BJ (cell line): ENCODE results near the gene KNTC1. TPM values are rescaled to one million over a fixed set of nuclear protein-coding genes. Genes with fewer than 3 reads are reported as not detected.
"Not testable (repeated sequence)": the region's sequence is repeated elsewhere in the genome, so short reads cannot be mapped to it uniquely, and the experiment has no call there.

ENCODE experiments used
- CTCF ChIA-PET: fragments of 350-600 bp; formaldehyde crosslinking; extraction: SDS; loops from one replicate; lab custom pipeline; 2021; ENCODE audit warnings: antibody characterized with exemption, inconsistent platforms; lab: Yijun Ruan, JAX
- POLR2A ChIA-PET: fragments of 300-600 bp; sonication (Branson Sonifier 250); formaldehyde crosslinking; extraction: SDS; loops from one replicate; lab custom pipeline; 2021; ENCODE audit warnings: antibody characterized with exemption; lab: Charles Lee
- DNase-seq: peaks from one replicate; pipeline ENCODE4 v3.0.0-alpha.2; 2011; ENCODE audit warnings: low read depth
- H3K27me3 ChIP-seq: 2 replicates; pipeline ENCODE4 v1.6.0; 2011; ENCODE audit warnings: low read length; ENCODE audit not compliant: control insufficient read depth, insufficient read depth
- H3K36me3 ChIP-seq: 2 replicates; pipeline ENCODE4 v1.5.1; 2011; ENCODE audit warnings: low read length; ENCODE audit not compliant: control insufficient read depth, insufficient read depth
- H3K4me3 ChIP-seq: 2 replicates; pipeline ENCODE4 v1.5.1; 2011; ENCODE audit warnings: low read depth, mild to moderate bottlenecking, control low read depth, low read length
- polyA plus RNA-seq: library from polyadenylated mRNA; depleted of rRNA; stranded (reverse); fragments of >200 nt; gene quantifications from 2 replicates; pipeline ENCODE4 v1.2.3, GENCODE V29; 2011
- TF ChIP-seq, protein P1 (sequence below): IDR thresholded peaks from 2 replicates; pipeline ENCODE4 v1.5.1; 2011; ENCODE audit warnings: low read depth, mild to moderate bottlenecking, control low read depth, inconsistent platforms, low read length, moderate library complexity; ENCODE audit not compliant: insufficient read depth

The KNTC1 gene
- polyA plus RNA-seq, 1 experiment, result 12.5 TPM

DNA sequence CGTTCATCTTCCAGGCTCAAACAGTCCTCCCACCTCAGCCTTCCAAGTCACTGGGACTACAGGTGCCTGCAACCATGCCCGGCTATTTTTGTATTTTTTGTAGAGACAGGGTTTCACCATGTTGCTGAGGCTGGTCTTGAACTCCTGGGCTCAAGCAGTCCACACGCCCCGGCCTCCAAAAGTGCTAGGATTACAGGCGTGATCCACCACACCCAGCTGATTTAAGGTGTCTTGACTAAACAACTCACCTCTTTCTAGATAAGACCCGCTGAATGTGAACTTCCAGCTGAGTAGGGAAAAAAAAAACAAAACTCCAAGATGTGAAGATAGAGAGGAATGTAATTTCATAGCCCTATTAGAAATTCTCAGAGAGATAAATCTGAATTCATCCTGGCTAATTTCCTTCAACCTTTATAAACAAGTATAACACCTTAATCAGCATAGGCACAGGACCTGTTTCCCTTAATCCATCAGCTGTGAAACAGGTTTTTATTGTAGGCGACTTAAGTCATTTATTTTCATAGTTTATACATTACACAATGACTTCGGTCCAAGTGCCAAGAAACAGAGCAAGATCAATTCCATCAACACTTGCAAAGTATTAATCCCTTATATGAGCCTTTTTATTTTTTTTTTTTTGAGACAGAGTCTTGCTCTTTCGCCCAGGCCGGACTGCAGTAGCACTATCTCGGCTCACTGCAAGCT, 124.6 kb downstream of the KNTC1 start:
- Histone ChIP-seq H3K27me3 (no peaks in the 10 kb centered on the region), H3K36me3 (no peaks in the 10 kb centered on the region), H3K4me3 (no peak overlapping the region)
- TF ChIP-seq, protein P1, sequence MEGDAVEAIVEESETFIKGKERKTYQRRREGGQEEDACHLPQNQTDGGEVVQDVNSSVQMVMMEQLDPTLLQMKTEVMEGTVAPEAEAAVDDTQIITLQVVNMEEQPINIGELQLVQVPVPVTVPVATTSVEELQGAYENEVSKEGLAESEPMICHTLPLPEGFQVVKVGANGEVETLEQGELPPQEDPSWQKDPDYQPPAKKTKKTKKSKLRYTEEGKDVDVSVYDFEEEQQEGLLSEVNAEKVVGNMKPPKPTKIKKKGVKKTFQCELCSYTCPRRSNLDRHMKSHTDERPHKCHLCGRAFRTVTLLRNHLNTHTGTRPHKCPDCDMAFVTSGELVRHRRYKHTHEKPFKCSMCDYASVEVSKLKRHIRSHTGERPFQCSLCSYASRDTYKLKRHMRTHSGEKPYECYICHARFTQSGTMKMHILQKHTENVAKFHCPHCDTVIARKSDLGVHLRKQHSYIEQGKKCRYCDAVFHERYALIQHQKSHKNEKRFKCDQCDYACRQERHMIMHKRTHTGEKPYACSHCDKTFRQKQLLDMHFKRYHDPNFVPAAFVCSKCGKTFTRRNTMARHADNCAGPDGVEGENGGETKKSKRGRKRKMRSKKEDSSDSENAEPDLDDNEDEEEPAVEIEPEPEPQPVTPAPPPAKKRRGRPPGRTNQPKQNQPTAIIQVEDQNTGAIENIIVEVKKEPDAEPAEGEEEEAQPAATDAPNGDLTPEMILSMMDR, result no peak
- CTCF ChIA-PET, result interaction anchor here (0.6 to 1.1 kb wide), 2 partner anchors 14 to 28 kb away, joined by 3 read pairs; no protein-coding TSS in a partner anchor
- POLR2A ChIA-PET, result no interaction called here
- no peak for DNase-seq

DNA sequence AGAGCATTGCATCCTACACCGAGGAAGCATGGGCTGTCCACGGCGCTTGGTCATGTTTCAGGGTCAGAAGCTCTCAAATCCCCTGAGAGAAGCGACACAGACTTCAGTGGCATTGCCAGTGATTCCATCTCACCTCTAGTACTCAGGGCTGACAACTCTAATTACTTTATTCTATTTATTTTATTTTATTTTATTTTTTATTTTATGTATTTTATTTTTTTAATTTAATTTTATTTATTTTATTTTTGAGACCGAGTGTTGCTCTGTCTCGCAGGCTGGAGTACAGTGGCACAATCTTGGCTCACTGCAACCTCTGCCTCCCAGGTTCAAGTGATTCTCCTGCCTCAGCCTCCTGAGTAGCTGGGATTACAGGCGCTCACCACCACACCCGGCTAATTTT, 126.2 kb downstream of the KNTC1 start:
- CTCF ChIA-PET, result interaction anchor here (1.2 to 1.3 kb wide), 2 partner anchors 9 to 28 kb away, joined by 3 to 5 read pairs; no protein-coding TSS in a partner anchor
- POLR2A ChIA-PET, H3K27me3 ChIP-seq, H3K4me3 ChIP-seq, H3K36me3 ChIP-seq, DNase-seq: not testable (repeated sequence)

DNA sequence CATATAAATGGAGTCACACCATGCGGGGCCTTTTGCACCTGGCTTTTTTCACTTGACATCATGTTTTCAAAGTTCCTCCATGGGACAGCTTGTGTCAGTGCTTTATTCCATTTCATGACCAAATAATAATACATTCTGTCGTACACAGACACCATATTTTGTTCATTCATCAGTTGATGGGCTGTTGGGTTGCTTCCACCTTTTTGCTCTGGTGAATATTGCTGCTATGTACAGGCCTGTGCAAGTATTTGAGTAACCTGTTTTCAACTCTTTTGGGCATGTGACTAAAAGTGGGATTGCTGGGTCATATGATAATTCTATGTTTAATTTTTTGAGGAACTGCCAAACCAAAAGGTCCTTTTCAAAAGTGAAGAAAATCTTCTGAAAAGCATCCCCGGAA, 129.2 kb downstream of the KNTC1 start:
- Histone ChIP-seq H3K4me3 (no peak overlapping the region), H3K36me3 (no peaks in the 10 kb centered on the region), H3K27me3 (no peaks in the 10 kb centered on the region)
- TF ChIP-seq, protein P1, result no peak
- DNase-seq, result no peak
- ChIA-PET CTCF (interaction anchor here (1.3 kb wide), 1 partner anchor 13 kb away, joined by 4 read pairs; no protein-coding TSS in a partner anchor), POLR2A (no interaction called here)

DNA sequence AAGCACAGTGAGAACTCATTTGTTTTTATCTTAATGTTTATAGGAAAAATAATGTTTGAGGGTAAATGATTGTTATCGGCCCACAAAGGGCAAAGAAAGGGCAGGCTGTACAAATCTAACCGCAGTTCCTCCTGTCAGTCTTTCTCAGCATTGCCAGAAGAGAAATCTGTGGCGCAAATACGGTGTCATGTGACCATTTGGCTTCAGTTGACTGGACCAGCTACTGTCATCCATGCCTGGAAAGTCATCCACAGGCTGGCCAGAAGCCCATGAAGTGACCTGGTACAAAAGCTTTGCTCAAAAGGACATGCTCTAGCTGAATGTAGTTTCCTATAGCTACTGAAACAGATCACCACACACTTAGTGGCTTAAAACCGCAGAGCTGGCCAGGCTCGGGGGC, 132.5 kb downstream of the KNTC1 start:
- Histone ChIP-seq H3K4me3 (no peak overlapping the region), H3K27me3 (no peaks in the 10 kb centered on the region), H3K36me3 (no peaks in the 10 kb centered on the region)
- ChIA-PET CTCF (interaction anchor here (0.7 to 1.9 kb wide), 3 partner anchors 9 to 93 kb away, joined by 3 to 5 read pairs (median 3); no protein-coding TSS in a partner anchor), POLR2A (no interaction called here)
- TF ChIP-seq, protein P1, result no peak
- DNase-seq, result no peak

DNA sequence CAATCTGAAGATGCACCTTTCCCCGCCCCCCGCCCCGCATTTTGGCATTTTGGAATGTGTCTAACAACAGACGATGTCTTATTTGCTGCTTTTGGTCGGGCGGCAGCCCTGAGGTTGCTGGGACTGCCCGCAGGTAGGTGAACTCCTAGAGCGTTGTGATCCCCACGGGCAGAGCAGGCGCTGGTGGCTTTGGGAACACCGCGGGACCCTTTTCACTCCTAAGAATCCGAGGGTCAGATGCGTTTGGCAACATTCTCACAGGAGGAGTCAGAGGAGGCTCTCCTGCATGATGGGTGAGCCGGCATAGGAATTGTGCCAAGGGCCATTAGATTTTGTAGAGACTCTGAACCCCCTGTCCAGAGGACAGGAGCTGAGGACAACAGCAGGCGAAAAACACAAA, 134.2 kb downstream of the KNTC1 start:
- TF ChIP-seq, protein P1, result no peak
- CTCF ChIA-PET, result interaction anchor here (1.4 kb wide), 1 partner anchor 8 kb away, joined by 5 read pairs; no protein-coding TSS in a partner anchor

More for the DNA sequence above, 134.2 kb downstream of the KNTC1 start:
- Histone ChIP-seq H3K27me3 (no peaks in the 10 kb centered on the region), H3K4me3 (no peak overlapping the region), H3K36me3 (no peaks in the 10 kb centered on the region)
- POLR2A ChIA-PET, result no interaction called here
- DNase-seq, result no peak
